ENCODE data around the gene ABCA1. TPM values are rescaled to one million over a fixed set of nuclear protein-coding genes. Genes with fewer than 3 reads are reported as not detected.

Gene ABCA1
- total RNA-seq, 2 donors from 2014 or later, result 21.6 to 34.8 TPM

GRCh38 chr9:104905153-104905901, 22.6 kb downstream of the ABCA1 start:
- Mint-ChIP-seq H3K36me3 (ENCODE audit: low read depth) (no peaks in the 10 kb centered on the region), H3K9me3 (no peaks in the 10 kb centered on the region), H3K27ac (no peak overlapping the region), H3K4me1 (peaks cover 59% of the 10 kb centered on the region), H3K27me3 (ENCODE audit: insufficient read depth) (no peaks in the 10 kb centered on the region), H3K4me3 (no peak overlapping the region)
- Histone ChIP-seq H3K4me3 (ENCODE audit: low read length) (peak overlapping the region; percentile 9), H3K4me1 (ENCODE audit: control insufficient read depth, insufficient read depth, low read length) (peaks cover 33% of the 10 kb centered on the region), H3K36me3 (ENCODE audit: control insufficient read depth, insufficient read depth, low read length) (peaks cover 67% of the 10 kb centered on the region), H3K27me3 (ENCODE audit: control insufficient read depth, insufficient read depth, low read length, poor library complexity, severe bottlenecking) (no peaks in the 10 kb centered on the region), H3K27ac (ENCODE audit: low read depth, low read length) (no peak overlapping the region), H3K9me3 (ENCODE audit: control insufficient read depth, low read length) (no peaks in the 10 kb centered on the region), H3K9ac (ENCODE audit: extremely low read depth, low read length, poor library complexity, severe bottlenecking) (no peak overlapping the region)
- WGBS, 2 experiments (ENCODE audit: insufficient coverage in 1 of 2, insufficient read length in 1 of 2), result 80 to 94% methylated on average over 1 to 4 of the region's 4 CpGs
- TF ChIP-seq, protein P1, sequence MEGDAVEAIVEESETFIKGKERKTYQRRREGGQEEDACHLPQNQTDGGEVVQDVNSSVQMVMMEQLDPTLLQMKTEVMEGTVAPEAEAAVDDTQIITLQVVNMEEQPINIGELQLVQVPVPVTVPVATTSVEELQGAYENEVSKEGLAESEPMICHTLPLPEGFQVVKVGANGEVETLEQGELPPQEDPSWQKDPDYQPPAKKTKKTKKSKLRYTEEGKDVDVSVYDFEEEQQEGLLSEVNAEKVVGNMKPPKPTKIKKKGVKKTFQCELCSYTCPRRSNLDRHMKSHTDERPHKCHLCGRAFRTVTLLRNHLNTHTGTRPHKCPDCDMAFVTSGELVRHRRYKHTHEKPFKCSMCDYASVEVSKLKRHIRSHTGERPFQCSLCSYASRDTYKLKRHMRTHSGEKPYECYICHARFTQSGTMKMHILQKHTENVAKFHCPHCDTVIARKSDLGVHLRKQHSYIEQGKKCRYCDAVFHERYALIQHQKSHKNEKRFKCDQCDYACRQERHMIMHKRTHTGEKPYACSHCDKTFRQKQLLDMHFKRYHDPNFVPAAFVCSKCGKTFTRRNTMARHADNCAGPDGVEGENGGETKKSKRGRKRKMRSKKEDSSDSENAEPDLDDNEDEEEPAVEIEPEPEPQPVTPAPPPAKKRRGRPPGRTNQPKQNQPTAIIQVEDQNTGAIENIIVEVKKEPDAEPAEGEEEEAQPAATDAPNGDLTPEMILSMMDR (conservative IDR thresholded peaks at IDR 0.05), result no peak
- peak; percentile 28 for DNase-seq

- Histone ChIP-seq H3K9me3 (ENCODE audit: control insufficient read depth, low read length) (no peaks in the 10 kb centered on the region), H3K4me3 (ENCODE audit: low read length) (no peak overlapping the region), H3K27ac (ENCODE audit: low read depth, low read length) (no peak overlapping the region), H3K9ac (ENCODE audit: extremely low read depth, low read length, poor library complexity, severe bottlenecking) (no peak overlapping the region), H3K4me1 (ENCODE audit: control insufficient read depth, insufficient read depth, low read length) (peaks cover 33% of the 10 kb centered on the region), H3K36me3 (ENCODE audit: control insufficient read depth, insufficient read depth, low read length) (peaks cover 77% of the 10 kb centered on the region), H3K27me3 (ENCODE audit: control insufficient read depth, insufficient read depth, low read length, poor library complexity, severe bottlenecking) (no peaks in the 10 kb centered on the region)
- peak; percentile 63 for DNase-seq
- Mint-ChIP-seq H3K4me1 (peaks cover 59% of the 10 kb centered on the region), H3K4me3 (peak overlapping the region; percentile 34), H3K27me3 (ENCODE audit: insufficient read depth) (no peaks in the 10 kb centered on the region), H3K9me3 (no peaks in the 10 kb centered on the region), H3K27ac (peak overlapping the region; percentile 56), H3K36me3 (ENCODE audit: low read depth) (peaks cover 7% of the 10 kb centered on the region)
- 81 to 100% methylated on average over 2 to 8 of the region's 8 CpGs for WGBS, 2 experiments (ENCODE audit: insufficient coverage in 1 of 2, insufficient read length in 1 of 2)
- TF ChIP-seq, protein P1 (conservative IDR thresholded peaks at IDR 0.05), result no peak
Measured at GRCh38 chr9:104903609-104904008, 24.3 kb downstream of the ABCA1 start.

- TF ChIP-seq, protein P1 (conservative IDR thresholded peaks at IDR 0.05), result no peak
- Histone ChIP-seq H3K9ac (ENCODE audit: extremely low read depth, low read length, poor library complexity, severe bottlenecking) (no peak overlapping the region), H3K36me3 (ENCODE audit: control insufficient read depth, insufficient read depth, low read length) (peaks cover 79% of the 10 kb centered on the region), H3K27ac (ENCODE audit: low read depth, low read length) (no peak overlapping the region), H3K4me1 (ENCODE audit: control insufficient read depth, insufficient read depth, low read length) (peaks cover 29% of the 10 kb centered on the region), H3K27me3 (ENCODE audit: control insufficient read depth, insufficient read depth, low read length, poor library complexity, severe bottlenecking) (no peaks in the 10 kb centered on the region), H3K4me3 (ENCODE audit: low read length) (no peak overlapping the region), H3K9me3 (ENCODE audit: control insufficient read depth, low read length) (no peaks in the 10 kb centered on the region)
- Mint-ChIP-seq H3K27me3 (ENCODE audit: insufficient read depth) (no peaks in the 10 kb centered on the region), H3K9me3 (no peaks in the 10 kb centered on the region), H3K36me3 (ENCODE audit: low read depth) (peaks cover 9% of the 10 kb centered on the region), H3K4me1 (peaks cover 56% of the 10 kb centered on the region), H3K4me3 (no peak overlapping the region), H3K27ac (peak overlapping the region; percentile 63)
- WGBS, 2 experiments (ENCODE audit: insufficient coverage in 1 of 2, insufficient read length in 1 of 2), result 74 to 100% methylated on average over 1 to 2 of the region's 2 CpGs
- DNase-seq, result peak; percentile 44
Measured at GRCh38 chr9:104900871-104901270, 27.1 kb downstream of the ABCA1 start.
